ENCODE results near the gene ARHGAP6.
"Not testable (repeated sequence)": the region's sequence is repeated elsewhere in the genome, so short reads cannot be mapped to it uniquely, and the experiment has no call there.

The ARHGAP6 gene

DNA sequence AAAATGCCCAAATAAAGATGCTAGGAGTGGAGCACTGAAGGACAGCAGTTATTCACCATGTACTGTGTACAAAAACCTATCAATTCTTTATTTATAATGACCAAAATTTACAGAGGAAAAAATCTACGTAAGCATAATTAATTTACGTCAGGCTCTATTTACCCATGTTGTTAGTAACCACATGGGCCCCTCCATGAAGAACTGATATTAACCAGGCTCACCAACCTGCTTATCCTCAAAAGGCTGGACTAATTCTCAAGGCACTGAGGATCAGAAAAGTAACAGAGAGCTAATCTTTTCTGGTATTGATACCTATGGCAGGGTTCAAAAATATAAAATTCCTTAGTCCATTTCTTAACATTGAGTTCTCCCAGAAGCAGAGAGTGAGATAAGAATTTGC is 140.0 kb downstream of the ARHGAP6 start:
- no peak overlapping the region for H3K27ac ChIP-seq
- TF ChIP-seq ZFX (IDR thresholded peaks at IDR 0.05) = no peak
- TF ChIP-seq, protein P1, sequence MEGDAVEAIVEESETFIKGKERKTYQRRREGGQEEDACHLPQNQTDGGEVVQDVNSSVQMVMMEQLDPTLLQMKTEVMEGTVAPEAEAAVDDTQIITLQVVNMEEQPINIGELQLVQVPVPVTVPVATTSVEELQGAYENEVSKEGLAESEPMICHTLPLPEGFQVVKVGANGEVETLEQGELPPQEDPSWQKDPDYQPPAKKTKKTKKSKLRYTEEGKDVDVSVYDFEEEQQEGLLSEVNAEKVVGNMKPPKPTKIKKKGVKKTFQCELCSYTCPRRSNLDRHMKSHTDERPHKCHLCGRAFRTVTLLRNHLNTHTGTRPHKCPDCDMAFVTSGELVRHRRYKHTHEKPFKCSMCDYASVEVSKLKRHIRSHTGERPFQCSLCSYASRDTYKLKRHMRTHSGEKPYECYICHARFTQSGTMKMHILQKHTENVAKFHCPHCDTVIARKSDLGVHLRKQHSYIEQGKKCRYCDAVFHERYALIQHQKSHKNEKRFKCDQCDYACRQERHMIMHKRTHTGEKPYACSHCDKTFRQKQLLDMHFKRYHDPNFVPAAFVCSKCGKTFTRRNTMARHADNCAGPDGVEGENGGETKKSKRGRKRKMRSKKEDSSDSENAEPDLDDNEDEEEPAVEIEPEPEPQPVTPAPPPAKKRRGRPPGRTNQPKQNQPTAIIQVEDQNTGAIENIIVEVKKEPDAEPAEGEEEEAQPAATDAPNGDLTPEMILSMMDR (conservative IDR thresholded peaks at IDR 0.05) = no peak

DNA sequence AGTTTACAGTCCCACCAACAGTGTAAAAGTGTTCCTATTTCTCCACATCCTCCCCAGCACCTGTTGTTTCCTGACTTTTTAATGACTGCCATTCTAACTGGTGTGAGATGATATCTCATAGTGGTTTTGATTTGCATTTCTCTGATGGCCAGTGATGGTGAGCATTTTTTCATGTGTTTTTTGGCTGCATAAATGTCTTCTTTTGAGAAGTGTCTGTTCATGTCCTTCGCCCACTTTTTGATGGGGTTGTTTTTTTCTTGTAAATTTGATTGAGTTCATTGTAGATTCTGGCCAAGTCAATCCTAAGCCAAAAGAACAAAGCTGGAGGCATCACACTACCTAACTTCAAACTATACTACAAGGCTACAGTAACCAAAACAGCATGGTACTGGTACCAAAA is 146.5 kb downstream of the ARHGAP6 start:
- not testable (repeated sequence) for H3K27ac ChIP-seq

DNA sequence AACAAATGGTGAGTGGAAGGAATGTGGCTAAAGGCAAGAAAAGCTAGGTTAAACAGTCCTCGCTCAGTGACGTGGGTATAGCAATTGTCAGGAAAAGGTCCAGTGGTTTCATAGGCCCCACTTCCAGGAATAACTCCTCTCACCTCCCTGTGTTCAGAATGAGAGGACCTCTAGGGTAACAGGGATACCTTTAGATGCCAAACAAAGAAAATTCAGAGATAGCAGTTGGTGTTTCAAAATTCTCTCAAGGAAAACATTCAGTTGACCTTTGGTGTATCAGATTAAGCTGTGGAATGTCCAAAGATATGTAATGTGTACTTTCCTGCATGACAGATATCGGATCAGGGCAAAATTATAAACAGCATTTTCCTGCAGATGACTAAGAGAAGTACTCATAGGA is 155.9 kb downstream of the ARHGAP6 start:
- no peak overlapping the region for H3K27ac ChIP-seq
- TF ChIP-seq, protein P1 (conservative IDR thresholded peaks at IDR 0.05) = no peak
- no peak for TF ChIP-seq ZFX (IDR thresholded peaks at IDR 0.05)

DNA sequence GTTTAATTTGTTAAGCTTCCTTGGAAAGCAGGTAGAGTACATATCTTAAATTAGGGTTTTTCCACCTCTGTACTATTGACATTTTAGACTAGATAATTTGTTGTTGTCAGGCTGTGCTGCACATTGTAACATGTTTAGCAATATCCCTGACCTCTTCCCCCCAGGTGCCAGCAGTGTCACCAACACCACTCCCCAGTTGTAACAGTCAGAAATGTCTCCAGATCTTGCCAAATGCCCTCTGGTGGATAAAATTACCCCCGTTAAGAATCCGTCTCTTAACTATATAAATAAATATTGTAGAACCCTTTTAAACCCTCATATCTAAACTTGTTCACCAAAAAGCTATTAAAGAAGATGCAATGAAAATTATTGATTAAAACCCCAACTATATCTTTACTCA is 161.5 kb downstream of the ARHGAP6 start:
- no peak overlapping the region for H3K27ac ChIP-seq
- no peak for TF ChIP-seq ZFX (IDR thresholded peaks at IDR 0.05)
- TF ChIP-seq, protein P1 (conservative IDR thresholded peaks at IDR 0.05) = 0 out of 2 replicates have a peak, but pooled peaks have one; percentile 8

DNA sequence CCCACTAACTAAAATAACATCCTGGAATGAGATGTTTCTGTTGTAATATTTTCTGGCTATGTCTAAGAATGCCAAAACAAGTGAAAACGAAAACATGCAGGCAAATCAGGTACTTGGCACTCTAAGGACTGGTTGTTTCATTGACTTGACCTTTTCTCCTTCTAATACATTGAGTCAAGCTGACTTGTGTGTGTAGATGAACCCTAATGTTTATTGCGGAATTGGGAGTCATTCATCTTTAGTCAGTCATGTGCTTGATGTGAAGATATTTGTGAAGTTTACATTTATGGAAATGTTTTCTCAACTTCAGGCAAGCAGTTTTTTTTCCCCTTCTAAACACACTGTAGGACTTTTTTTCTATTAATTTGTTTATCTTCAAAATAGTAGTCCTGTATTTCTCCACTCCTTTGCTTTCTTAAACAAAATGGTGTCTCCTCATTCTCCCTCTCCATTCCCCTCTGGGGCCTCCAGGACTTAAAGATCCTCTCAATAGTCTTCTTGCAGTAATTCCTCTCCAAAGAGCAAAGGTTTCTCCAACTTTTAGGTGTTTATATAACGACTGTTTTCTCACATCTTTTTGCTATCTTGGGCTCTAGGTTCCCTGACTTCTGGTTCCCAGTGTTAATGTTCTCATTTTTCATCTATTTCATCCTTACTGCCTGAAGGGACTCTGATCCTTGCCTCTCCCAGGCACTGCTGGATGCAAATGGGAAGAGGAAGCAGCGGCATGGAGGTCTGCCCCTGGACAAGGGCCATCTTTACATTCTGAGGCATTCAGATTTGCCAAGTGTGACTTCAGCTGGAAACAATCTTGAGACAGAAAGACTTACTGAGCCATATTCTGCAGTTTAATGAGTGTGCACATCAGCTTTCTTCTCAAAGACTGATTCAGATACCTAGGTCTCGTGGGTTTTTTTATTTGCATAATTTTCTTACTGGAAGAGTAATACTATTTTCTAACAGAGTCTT is 166.4 kb downstream of the ARHGAP6 start:
- no peak overlapping the region for H3K27ac ChIP-seq
- TF ChIP-seq, protein P1 (conservative IDR thresholded peaks at IDR 0.05) = no peak
- TF ChIP-seq ZFX (IDR thresholded peaks at IDR 0.05) = no peak

DNA sequence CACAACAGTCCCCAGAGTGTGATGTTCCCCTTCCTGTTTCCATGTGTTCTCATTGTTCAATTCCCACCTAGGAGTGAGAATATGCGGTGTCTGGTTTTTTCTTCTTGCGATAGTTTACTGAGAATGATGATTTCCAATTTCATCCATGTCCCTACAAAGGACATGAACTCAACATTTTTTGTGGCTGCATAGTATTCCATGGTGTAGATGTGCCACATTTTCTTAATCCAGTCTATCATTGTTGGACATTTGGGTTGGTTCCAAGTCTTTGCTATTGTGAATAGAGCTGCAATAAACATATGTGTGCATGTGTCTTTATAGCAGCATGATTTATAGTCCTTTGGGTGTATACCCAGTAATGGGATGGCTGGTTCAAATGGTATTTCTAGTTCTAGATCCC is 174.3 kb downstream of the ARHGAP6 start:
- H3K27ac ChIP-seq = not testable (repeated sequence)

DNA sequence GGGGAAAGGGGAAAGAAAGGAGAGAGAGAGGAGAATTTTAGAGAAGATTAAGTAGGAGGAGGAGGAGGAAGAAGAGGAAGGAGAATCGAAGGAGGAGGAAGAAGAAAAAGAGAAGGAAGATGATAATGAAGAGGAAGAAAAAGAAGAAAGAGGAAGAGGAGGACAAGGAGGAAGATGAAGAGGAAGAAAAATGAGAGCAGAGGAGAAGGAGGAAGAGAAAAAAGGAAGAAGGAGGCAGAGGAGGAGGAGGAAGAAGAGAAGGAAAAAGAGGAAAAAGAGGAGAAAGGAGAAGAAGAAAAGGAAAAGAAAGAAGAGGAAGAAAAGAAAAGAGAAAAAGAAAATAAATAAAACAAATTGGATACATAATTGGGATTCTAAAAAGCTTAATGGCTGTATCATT is 181.4 kb downstream of the ARHGAP6 start:
- TF ChIP-seq, protein P1 (conservative IDR thresholded peaks at IDR 0.05) = no peak
- H3K27ac ChIP-seq = no peak overlapping the region

DNA sequence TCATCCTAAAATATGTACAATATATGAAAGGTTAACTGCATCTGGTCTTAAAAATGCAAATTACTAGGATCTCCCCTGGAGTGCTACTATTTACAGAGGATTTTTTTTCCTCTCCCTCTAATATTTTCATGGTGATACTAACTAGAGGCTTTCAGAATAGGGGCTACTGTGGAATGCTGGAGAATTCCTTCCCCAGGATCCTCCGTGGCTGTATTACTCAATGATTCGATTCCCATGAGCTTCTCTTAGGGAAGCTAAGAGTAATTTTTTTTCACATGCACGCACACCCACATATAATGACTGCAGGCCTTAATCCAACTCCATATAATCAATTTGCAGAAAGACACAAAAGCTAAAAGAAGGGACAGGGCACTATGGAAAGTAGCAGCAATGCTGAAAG is 184.7 kb downstream of the ARHGAP6 start:
- peak overlapping the region; percentile 30; the same call in 1 of the 2 replicates for H3K27ac ChIP-seq
- TF ChIP-seq ZFX (IDR thresholded peaks at IDR 0.05) = no peak
- TF ChIP-seq, protein P1 (conservative IDR thresholded peaks at IDR 0.05) = no peak

Measured in C4-2B (cell line).